GM12873 (cell line): ENCODE measurements around the gene RPS29.

Source experiments
- TF ChIP-seq, protein P1 (sequence below): IDR thresholded peaks from 2 replicates; pipeline ENCODE4 v1.5.1; 2012; ENCODE audit warnings: low read depth, mild to moderate bottlenecking, moderate library complexity, low read length, control low read depth; ENCODE audit not compliant: insufficient read depth; ENCODE audit errors: missing control alignments

RPS29 gene

DNA sequence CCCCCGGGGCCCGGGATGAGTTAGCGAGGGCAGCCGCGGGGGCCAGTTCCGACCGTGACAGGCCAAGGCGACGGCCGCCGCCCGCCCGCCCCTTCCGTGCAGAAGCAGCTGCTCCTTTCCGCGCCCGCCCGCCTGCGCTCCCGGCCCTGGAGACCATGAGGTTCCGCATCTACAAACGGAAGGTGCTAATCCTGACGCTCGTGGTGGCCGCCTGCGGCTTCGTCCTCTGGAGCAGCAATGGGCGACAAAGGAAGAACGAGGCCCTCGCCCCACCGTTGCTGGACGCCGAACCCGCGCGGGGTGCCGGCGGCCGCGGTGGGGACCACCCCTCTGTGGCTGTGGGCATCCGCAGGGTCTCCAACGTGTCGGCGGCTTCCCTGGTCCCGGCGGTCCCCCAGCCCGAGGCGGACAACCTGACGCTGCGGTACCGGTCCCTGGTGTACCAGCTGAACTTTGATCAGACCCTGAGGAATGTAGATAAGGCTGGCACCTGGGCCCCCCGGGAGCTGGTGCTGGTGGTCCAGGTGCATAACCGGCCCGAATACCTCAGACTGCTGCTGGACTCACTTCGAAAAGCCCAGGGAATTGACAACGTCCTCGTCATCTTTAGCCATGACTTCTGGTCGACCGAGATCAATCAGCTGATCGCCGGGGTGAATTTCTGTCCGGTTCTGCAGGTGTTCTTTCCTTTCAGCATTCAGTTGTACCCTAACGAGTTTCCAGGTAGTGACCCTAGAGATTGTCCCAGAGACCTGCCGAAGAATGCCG lies 35.1 kb upstream of the RPS29 start:
- TF ChIP-seq, protein P1, sequence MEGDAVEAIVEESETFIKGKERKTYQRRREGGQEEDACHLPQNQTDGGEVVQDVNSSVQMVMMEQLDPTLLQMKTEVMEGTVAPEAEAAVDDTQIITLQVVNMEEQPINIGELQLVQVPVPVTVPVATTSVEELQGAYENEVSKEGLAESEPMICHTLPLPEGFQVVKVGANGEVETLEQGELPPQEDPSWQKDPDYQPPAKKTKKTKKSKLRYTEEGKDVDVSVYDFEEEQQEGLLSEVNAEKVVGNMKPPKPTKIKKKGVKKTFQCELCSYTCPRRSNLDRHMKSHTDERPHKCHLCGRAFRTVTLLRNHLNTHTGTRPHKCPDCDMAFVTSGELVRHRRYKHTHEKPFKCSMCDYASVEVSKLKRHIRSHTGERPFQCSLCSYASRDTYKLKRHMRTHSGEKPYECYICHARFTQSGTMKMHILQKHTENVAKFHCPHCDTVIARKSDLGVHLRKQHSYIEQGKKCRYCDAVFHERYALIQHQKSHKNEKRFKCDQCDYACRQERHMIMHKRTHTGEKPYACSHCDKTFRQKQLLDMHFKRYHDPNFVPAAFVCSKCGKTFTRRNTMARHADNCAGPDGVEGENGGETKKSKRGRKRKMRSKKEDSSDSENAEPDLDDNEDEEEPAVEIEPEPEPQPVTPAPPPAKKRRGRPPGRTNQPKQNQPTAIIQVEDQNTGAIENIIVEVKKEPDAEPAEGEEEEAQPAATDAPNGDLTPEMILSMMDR = no peak

DNA sequence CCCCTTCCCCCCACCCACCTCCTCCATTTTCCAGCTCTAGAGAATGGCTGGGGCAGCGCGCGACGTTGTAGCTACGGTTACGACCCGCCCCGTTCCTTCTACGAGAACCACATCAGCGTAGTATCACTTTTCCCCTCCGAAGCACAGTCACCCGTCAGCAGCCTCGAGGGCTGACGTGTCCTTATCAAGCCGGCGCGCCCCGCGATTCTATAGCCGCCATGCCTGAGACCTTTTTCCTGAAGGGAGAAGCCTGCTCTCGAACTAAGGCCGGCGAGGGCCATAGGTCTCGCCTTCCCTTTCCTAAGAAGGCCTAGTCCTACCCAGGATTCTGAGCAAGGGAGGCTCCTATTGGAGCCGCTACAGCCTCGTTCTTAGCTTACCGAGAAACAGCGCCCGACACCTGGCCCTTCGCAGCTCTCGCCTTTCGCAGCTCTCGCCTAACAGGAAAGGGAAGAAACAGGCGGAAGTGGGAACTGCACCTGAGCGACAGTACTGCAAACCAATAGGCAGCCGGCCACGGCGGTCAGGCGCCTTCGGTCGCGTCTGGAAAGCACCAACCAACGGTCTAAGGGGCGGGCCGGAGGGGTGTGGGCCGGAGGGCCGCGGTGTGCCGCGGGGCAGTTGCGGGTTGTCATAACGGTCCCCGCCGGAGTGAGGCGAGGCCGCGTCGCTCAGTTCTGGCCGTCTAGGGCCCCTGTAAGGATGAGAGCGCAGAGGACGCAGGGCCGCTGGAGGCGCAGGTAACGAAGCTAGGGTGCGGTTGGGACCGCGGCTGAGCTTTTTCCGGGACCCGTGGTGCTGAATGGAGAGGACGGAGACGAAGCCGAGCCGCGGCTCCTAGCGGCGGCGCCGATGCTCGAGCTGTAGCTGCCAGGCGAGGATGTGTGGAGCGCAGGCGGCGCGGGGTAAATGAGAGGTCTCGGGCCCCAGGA lies 34.3 kb upstream of the RPS29 start, which contains the start of the genes MGAT2 and RPL36AL:
Gene MGAT2 (plus strand): TSS at position 618 of the 932 bp plus-strand sequence. CDS start 470 bp downstream, outside the sequence.
Gene RPL36AL (minus strand): TSS at position 445 of the 932 bp plus-strand sequence. CDS start 1,522 bp downstream, outside the sequence.
- TF ChIP-seq, protein P1 = peak; percentile 42

DNA sequence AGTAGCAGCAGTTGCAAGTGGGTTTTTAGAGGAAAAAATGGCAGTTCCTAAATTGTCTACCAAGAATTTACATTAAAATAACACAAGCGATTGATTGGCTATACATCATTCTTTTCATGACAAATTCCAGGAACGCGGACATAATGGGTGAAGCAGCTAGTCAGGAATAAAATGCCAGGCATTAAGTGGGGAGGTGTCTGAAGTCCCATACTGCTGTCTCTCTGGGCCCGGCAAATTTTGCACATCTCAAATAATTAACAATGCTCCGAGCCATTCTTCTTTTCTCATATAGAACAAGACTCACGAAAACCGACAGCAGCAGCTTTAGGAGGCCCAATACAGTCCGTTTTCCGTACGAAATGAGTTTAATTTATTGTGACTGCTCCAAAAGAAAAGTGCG lies 33.5 kb upstream of the RPS29 start:
- TF ChIP-seq, protein P1 = no peak

DNA sequence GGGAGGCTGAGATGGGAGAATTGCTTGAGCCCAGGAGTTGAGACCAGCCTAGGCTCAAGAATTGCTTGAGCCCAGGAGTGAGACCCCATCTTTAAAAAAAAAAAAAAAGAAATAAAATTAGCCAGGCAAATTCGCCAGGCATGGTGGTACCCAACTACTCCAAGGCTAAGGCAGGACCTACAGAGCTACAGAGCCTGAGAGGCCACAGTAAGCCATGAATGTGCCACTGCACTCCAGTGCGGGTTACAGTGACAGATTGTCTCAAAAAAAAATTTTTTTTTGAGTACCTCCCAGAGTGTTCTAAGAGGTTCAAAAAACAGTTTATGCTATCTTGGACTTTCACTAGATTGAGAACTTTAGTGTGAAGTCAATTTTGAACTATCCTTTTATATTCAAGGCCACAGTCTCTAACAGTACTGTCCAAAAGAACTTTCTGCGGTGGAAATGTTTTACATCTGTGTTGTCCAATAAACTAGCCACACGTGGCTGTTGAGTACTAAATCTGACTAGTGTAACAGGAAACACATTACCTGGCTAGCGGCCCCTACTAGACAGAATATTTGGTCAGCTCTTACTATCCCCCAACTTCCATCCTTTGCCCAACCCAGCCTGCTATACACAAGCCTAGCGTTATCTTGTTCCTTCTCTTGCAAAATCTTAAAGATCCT lies 31.8 kb upstream of the RPS29 start:
- TF ChIP-seq, protein P1 = no peak

DNA sequence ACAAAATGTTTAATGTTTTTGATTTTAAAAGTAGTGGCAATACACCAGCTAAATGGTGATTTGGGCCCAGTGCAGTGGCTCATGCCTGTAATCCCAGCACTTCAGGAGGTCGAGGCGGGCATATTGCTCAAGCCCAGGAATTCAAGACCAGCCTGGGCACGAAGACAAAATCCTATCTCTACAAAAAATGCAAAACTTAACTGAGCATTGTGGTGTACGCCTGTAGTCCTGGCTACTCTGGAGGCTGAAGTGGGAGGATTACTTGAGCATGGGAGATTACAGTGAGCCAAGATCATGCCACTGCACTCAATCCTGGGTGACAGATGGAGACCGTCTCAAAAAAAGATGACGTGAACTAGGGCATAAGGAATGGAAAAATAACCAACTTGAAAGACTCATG lies 29.6 kb upstream of the RPS29 start:
- TF ChIP-seq, protein P1 = no peak

DNA sequence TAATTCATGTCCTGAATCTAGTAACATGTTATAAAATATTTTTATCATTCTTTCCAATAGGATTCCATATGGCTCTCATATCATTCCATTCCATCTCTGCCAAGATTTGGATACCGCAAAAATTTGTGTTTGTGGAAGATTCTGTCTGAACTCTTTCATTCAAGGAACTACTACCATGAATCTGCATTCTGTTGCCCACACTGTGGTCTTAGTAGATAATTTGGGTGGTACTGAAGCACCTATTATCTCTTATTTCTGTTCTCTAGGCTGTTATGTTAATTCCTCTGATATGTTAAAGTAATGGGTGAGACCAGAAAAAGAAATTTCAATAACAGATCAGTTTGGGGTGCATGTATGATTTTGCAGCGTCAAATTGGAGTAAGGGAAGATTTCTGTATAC lies 28.0 kb upstream of the RPS29 start:
- TF ChIP-seq, protein P1 = no peak
